IMR-90 (cell line): ENCODE data around the gene LRIG1. TPM values are rescaled to one million over a fixed set of nuclear protein-coding genes. Genes with fewer than 3 reads are reported as not detected.

ENCODE experiments used
- ATAC-seq: fragments of 200-7000 bp; cut with Tn5 transposase; 2 replicates; pipeline ENCODE4 v1.9.1; 2020; ENCODE audit warnings: low read depth, mild to moderate bottlenecking, moderate library complexity
- BruUV-seq: library from RNA; stranded (reverse); fragments of 400-500 nt; replicated peaks from 2 replicates; lab custom pipeline; 2021; lab: Mats Ljungman, UMichigan
- CTCF ChIA-PET: fragments of 300-600 bp; formaldehyde crosslinking; extraction: SDS; loops from one replicate; lab custom pipeline; 2021; ENCODE audit warnings: antibody characterized with exemption; lab: Yijun Ruan, JAX
- POLR2A ChIA-PET: fragments of 300-600 bp; sonication (Branson Sonifier 250); formaldehyde crosslinking; loops from one replicate; lab custom pipeline; 2022; ENCODE audit warnings: antibody characterized with exemption; ENCODE audit not compliant: unreplicated experiment; lab: Charles Lee
- DNase-seq: peaks from one replicate; pipeline ENCODE4 v3.0.0; 2013
- H2AFZ ChIP-seq: replicated peaks from 2 replicates; pipeline ENCODE3; 2013; ENCODE audit warnings: low read length, mild to moderate bottlenecking; ENCODE audit not compliant: poor library complexity
- H2AK5ac ChIP-seq: 2 replicates; pipeline ENCODE4 v1.6.1; 2013; ENCODE audit warnings: low read depth, low read length, inconsistent platforms
- H2AK9ac ChIP-seq: replicated peaks from 2 replicates; pipeline ENCODE3; 2013; ENCODE audit warnings: mild to moderate bottlenecking, low read depth, low read length, moderate library complexity; ENCODE audit not compliant: poor library complexity
- H2BK120ac ChIP-seq: 2 replicates; pipeline ENCODE4 v1.6.1; 2013; ENCODE audit warnings: low read depth, low read length, inconsistent platforms
- H2BK15ac ChIP-seq: 3 replicates; pipeline ENCODE4 v1.6.1; 2013; ENCODE audit warnings: low read depth, low read length, inconsistent platforms
- H2BK20ac ChIP-seq: 2 replicates; pipeline ENCODE4 v1.6.1; 2013; ENCODE audit warnings: low read depth, mild to moderate bottlenecking, inconsistent platforms, low read length, moderate library complexity
- H2BK5ac ChIP-seq: 2 replicates; pipeline ENCODE4 v1.6.1; 2013; ENCODE audit warnings: mild to moderate bottlenecking, low read depth, low read length, inconsistent platforms; ENCODE audit not compliant: poor library complexity, severe bottlenecking
- H3K14ac ChIP-seq: replicated peaks from 2 replicates; pipeline ENCODE4 v1.6.1; 2013; ENCODE audit warnings: low read depth, low read length, inconsistent platforms
- H3K18ac ChIP-seq: 2 replicates; pipeline ENCODE4 v1.6.1; 2013; ENCODE audit warnings: low read depth, low read length, control low read depth
- H3K23ac ChIP-seq: 2 replicates; pipeline ENCODE4 v1.6.1; 2013; ENCODE audit warnings: low read depth, low read length, inconsistent platforms
- H3K27ac ChIP-seq: 2 replicates; pipeline ENCODE4 v1.5.1; 2013; ENCODE audit warnings: mild to moderate bottlenecking, control low read depth, low read length; ENCODE audit not compliant: insufficient read depth
- H3K27me3 ChIP-seq: 2 replicates; pipeline ENCODE4 v1.6.1; 2013; ENCODE audit warnings: low read length; ENCODE audit not compliant: control insufficient read depth, insufficient read depth
- H3K36me3 ChIP-seq: 2 replicates; pipeline ENCODE4 v1.6.1; 2013; ENCODE audit warnings: low read length, mixed read lengths; ENCODE audit not compliant: control insufficient read depth, insufficient read depth
- H3K4ac ChIP-seq: 2 replicates; pipeline ENCODE4 v1.6.1; 2013; ENCODE audit warnings: low read depth, low read length, inconsistent platforms
- H3K4me1 ChIP-seq: 2 replicates; pipeline ENCODE4 v1.6.1; 2013; ENCODE audit warnings: low read length, mixed read lengths; ENCODE audit not compliant: control insufficient read depth, insufficient read depth
- H3K4me2 ChIP-seq: 2 replicates; pipeline ENCODE4 v1.6.1; 2013; ENCODE audit warnings: low read depth, mild to moderate bottlenecking, control low read depth, low read length, moderate library complexity
- H3K4me3 ChIP-seq: 2 replicates; pipeline ENCODE4 v1.5.1; 2013; ENCODE audit warnings: low read depth, mild to moderate bottlenecking, control low read depth, low read length, moderate library complexity; ENCODE audit not compliant: insufficient read depth
- H3K56ac ChIP-seq: 2 replicates; pipeline ENCODE4 v1.6.1; 2013; ENCODE audit warnings: low read length, inconsistent platforms; ENCODE audit not compliant: insufficient read depth; ENCODE audit errors: extremely low read depth
- H3K79me1 ChIP-seq, 2 experiments: 2 replicates each; pipeline ENCODE4 v1.6.1; 2013; ENCODE audit warnings: low read length in 2 of 2, inconsistent platforms in 1 of 2, low read depth in 1 of 2
- H3K9ac ChIP-seq: 2 replicates; pipeline ENCODE4 v1.6.1; 2013; ENCODE audit warnings: low read depth, low read length, control low read depth
- H3K9me1 ChIP-seq: 2 replicates; pipeline ENCODE4 v1.6.1; 2013; ENCODE audit warnings: low read length, inconsistent platforms; ENCODE audit not compliant: insufficient read depth
- H3K9me3 ChIP-seq: 2 replicates; pipeline ENCODE4 v1.6.1; 2013; ENCODE audit warnings: low read length; ENCODE audit not compliant: control insufficient read depth, insufficient read depth
- H4K20me1 ChIP-seq: 2 replicates; pipeline ENCODE4 v1.6.1; 2013; ENCODE audit warnings: low read length, inconsistent platforms; ENCODE audit not compliant: insufficient read depth
- H4K5ac ChIP-seq: 2 replicates; pipeline ENCODE4 v1.6.1; 2013; ENCODE audit warnings: mild to moderate bottlenecking, low read depth, low read length, control low read depth
- H4K8ac ChIP-seq, 2 experiments: 2 replicates each; pipeline ENCODE4 v1.6.1; 2013; ENCODE audit warnings: low read depth in 2 of 2, low read length in 2 of 2, control low read depth in 1 of 2, inconsistent platforms in 1 of 2
- H4K91ac ChIP-seq: 2 replicates; pipeline ENCODE4 v1.6.1; 2013; ENCODE audit warnings: low read depth, low read length, inconsistent platforms; ENCODE audit not compliant: insufficient read depth
- CEBPB ChIP-seq: IDR thresholded peaks from 2 replicates; pipeline ENCODE4 v1.6.1; 2012; ENCODE audit warnings: low read depth, low read length, improper control_type of control experiment
- CHD1 ChIP-seq: IDR thresholded peaks from 2 replicates; pipeline ENCODE4 v1.6.1; 2012; ENCODE audit warnings: low read depth, low read length, improper control_type of control experiment
- CTCF ChIP-seq: conservative IDR thresholded peaks from 2 replicates; pipeline ENCODE4 v1.5.1; 2012; ENCODE audit warnings: mild to moderate bottlenecking, low read depth, low read length, improper control_type of control experiment
- ELK1 ChIP-seq: fragments of 150-350 bp; IDR thresholded peaks from 2 replicates; pipeline ENCODE4 v1.6.1; 2016; ENCODE audit warnings: low read depth, mild to moderate bottlenecking, low read length, moderate library complexity, borderline replicate concordance
- MAFK ChIP-seq: IDR thresholded peaks from 2 replicates; pipeline ENCODE4 v1.6.1; 2012; ENCODE audit warnings: low read depth, low read length, improper control_type of control experiment
- MXI1 ChIP-seq: IDR thresholded peaks from 2 replicates; pipeline ENCODE4 v1.6.1; 2012; ENCODE audit warnings: low read depth, mild to moderate bottlenecking, low read length, moderate library complexity, borderline replicate concordance
- NFE2L2 ChIP-seq: fragments of 150-350 bp; IDR thresholded peaks from 2 replicates; pipeline ENCODE4 v1.6.1; 2016; ENCODE audit warnings: low read depth, mild to moderate bottlenecking, low read length
- RAD21 ChIP-seq: IDR thresholded peaks from 2 replicates; pipeline ENCODE4 v1.6.1; 2012; ENCODE audit warnings: low read length, improper control_type of control experiment
- WGBS, 2 experiments: methylation state at CpG; one replicate each; pipeline versions ENCODE4 v1.1.5 to v1.1.7; 2013; ENCODE audit warnings: missing lambda C conversion rate in 2 of 2; ENCODE audit not compliant: insufficient read length in 1 of 2; ENCODE audit errors: extremely low coverage in 2 of 2; 5-methylcytosine and 5-hydroxymethylcytosine counted together
- dilution Hi-C: fragments of 300-500 bp; cut with HindIII; formaldehyde crosslinking; loops from one replicate; pipeline ENCODE4 v1.14.3; 2018; ENCODE audit warnings: low sequenced_read_pairs; ENCODE audit not compliant: unreplicated experiment
- in situ Hi-C: fragments of 300-500 bp; cut with MboI; formaldehyde crosslinking; loops from 3 replicates; pipeline ENCODE4 v1.14.3; 2019; ENCODE audit warnings: low sequenced_read_pairs, inconsistent platforms, mixed read lengths
- intact Hi-C: fragments of 100-400 bp; cut with micrococcal nuclease; formaldehyde crosslinking; loops from 2 replicates; pipeline ENCODE4 v1.10.0; 2022
- polyA plus RNA-seq, 3 experiments: library from polyadenylated mRNA; depleted of rRNA; stranded (reverse); fragments of >200 nt; gene quantifications; 2 replicates each; pipeline ENCODE4 v1.2.3, GENCODE V29; 2012; ENCODE audit warnings: low replicate concordance in 1 of 3
- total RNA-seq: library from RNA; depleted of rRNA; stranded (reverse); fragments of >200 nt; gene quantifications from 2 replicates; pipeline ENCODE4 v1.2.3, GENCODE V29; 2012

LRIG1 gene
- total and polyA plus RNA-seq, 2 of the 4 experiments (the other 2 are of a cell fraction), result 62.8 to 87.8 TPM

- H3K4me2 ChIP-seq, result no peak overlapping the region
- WGBS, 2 experiments, result no CpG with 5 or more reads among the region's 2 CpGs
- no peak overlapping the region for H3K56ac ChIP-seq
- no peak overlapping the region for H2BK20ac ChIP-seq
- dilution Hi-C loops, result no loop called here
- H4K5ac ChIP-seq, result no peak overlapping the region
- no peak for DNase-seq
- H3K9ac ChIP-seq, result no peak overlapping the region
- H2BK15ac ChIP-seq, result no peak overlapping the region
- H3K9me3 ChIP-seq, result no peaks in the 10 kb centered on the region
- TF ChIP-seq RAD21 (no peak), MAFK (no peak), MXI1 (no peak), NFE2L2 (no peak), ELK1 (no peak), CEBPB (no peak), CHD1 (no peak), CTCF (no peak)
- no peak overlapping the region for H4K8ac ChIP-seq
- no peak overlapping the region for H2AFZ ChIP-seq
- H3K27me3 ChIP-seq, result no peaks in the 10 kb centered on the region
- no peak overlapping the region for H2BK120ac ChIP-seq
- H3K79me1 ChIP-seq, result peaks cover 41 to 88% of the 10 kb centered on the region in 2 experiments
- no peak overlapping the region for H3K27ac ChIP-seq
- H3K18ac ChIP-seq, result no peak overlapping the region
- peaks cover 66% of the 10 kb centered on the region for H4K20me1 ChIP-seq
- H3K4me3 ChIP-seq, result no peak overlapping the region
- BruUV-seq, result no TSS peak
- no peak overlapping the region for H3K23ac ChIP-seq
- ChIA-PET CTCF (no interaction called here), POLR2A (no interaction called here)
- H3K4me1 ChIP-seq, result peaks cover 23% of the 10 kb centered on the region
- no peak overlapping the region for H2BK5ac ChIP-seq
- intact Hi-C loops, result no loop called here
- H3K9me1 ChIP-seq, result peaks cover 12% of the 10 kb centered on the region; the same call in 1 of the 2 replicates
- ATAC-seq, result no peak
- no peaks in the 10 kb centered on the region for H3K36me3 ChIP-seq
- in situ Hi-C loops, result no loop called here
- no peak overlapping the region for H3K14ac ChIP-seq
- H4K91ac ChIP-seq, result no peak overlapping the region
- H2AK5ac ChIP-seq, result no peak overlapping the region
- no peak overlapping the region for H2AK9ac ChIP-seq
- H3K4ac ChIP-seq, result no peak overlapping the region
Measured at GRCh38 chr3:66479532-66479947, 21.3 kb downstream of the LRIG1 start.
